ENCODE results near the gene VPS37C. TPM values are rescaled to one million over a fixed set of nuclear protein-coding genes. Genes with fewer than 3 reads are reported as not detected.
"Not testable (repeated sequence)": the region's sequence is repeated elsewhere in the genome, so short reads cannot be mapped to it uniquely, and the experiment has no call there.

Gene VPS37C
- 28.1 and 30.8 TPM in 2 replicates for total RNA-seq
- long read RNA-seq, partial matches to known transcripts: 0 of 3 reads
- long read RNA-seq, other reads (novel, unspliced or antisense): 3 of 3 reads

- Mint-ChIP-seq H3K4me3 (ENCODE audit: low read depth) (peak within 1 kb of the TSS; percentile 85), H3K9me3 (ENCODE audit: low read depth) (no peaks in the 10 kb centered on the region), H3K27ac (peak within 1 kb of the TSS; percentile 95), H3K4me1 (ENCODE audit: low read depth) (peaks cover 42% of the 10 kb centered on the region), H3K36me3 (ENCODE audit: insufficient read depth) (peaks cover 4% of the 10 kb centered on the region), H3K27me3 (no peaks in the 10 kb centered on the region)
- TF ChIP-seq CTCF (IDR thresholded peaks at IDR 0.05; ENCODE audit: unreplicated experiment): peak; percentile 30
- peak; percentile 93 for DNase-seq (ENCODE audit: low spot score, unreplicated experiment)
Observed at GRCh38 chr11:61161190-61162091, at the start of gene VPS37C. VPS37C (minus strand) TSS chr11:61161426; CDS start chr11:61138829, 22,597 bp downstream.

GRCh38 chr11:61210629-61211028 lies 49.4 kb upstream of the VPS37C start:
- not testable (repeated sequence) for H3K4me3 Mint-ChIP-seq (ENCODE audit: low read depth); H3K27ac Mint-ChIP-seq; H3K36me3 Mint-ChIP-seq (ENCODE audit: insufficient read depth); DNase-seq (ENCODE audit: low spot score, unreplicated experiment); H3K4me1 Mint-ChIP-seq (ENCODE audit: low read depth); H3K27me3 Mint-ChIP-seq; H3K9me3 Mint-ChIP-seq (ENCODE audit: low read depth)

GRCh38 chr11:61207636-61208310 lies 46.5 kb upstream of the VPS37C start:
- not testable (repeated sequence) for DNase-seq (ENCODE audit: low spot score, unreplicated experiment); H3K9me3 Mint-ChIP-seq (ENCODE audit: low read depth); H3K4me1 Mint-ChIP-seq (ENCODE audit: low read depth); H3K36me3 Mint-ChIP-seq (ENCODE audit: insufficient read depth); H3K27ac Mint-ChIP-seq; H3K4me3 Mint-ChIP-seq (ENCODE audit: low read depth)
- H3K27me3 Mint-ChIP-seq: peaks cover 19% of the 10 kb centered on the region

GRCh38 chr11:61204502-61205059 lies 43.4 kb upstream of the VPS37C start:
- not testable (repeated sequence) for DNase-seq (ENCODE audit: low spot score, unreplicated experiment); H3K9me3 Mint-ChIP-seq (ENCODE audit: low read depth); H3K4me1 Mint-ChIP-seq (ENCODE audit: low read depth); H3K36me3 Mint-ChIP-seq (ENCODE audit: insufficient read depth); H3K4me3 Mint-ChIP-seq (ENCODE audit: low read depth); H3K27ac Mint-ChIP-seq
- peaks cover 22% of the 10 kb centered on the region for H3K27me3 Mint-ChIP-seq

GRCh38 chr11:61203873-61204272 lies 42.6 kb upstream of the VPS37C start:
- not testable (repeated sequence) for H3K9me3 Mint-ChIP-seq (ENCODE audit: low read depth); H3K4me3 Mint-ChIP-seq (ENCODE audit: low read depth); DNase-seq (ENCODE audit: low spot score, unreplicated experiment); H3K4me1 Mint-ChIP-seq (ENCODE audit: low read depth); H3K27ac Mint-ChIP-seq; H3K36me3 Mint-ChIP-seq (ENCODE audit: insufficient read depth)
- peaks cover 22% of the 10 kb centered on the region for H3K27me3 Mint-ChIP-seq

- peaks cover 22% of the 10 kb centered on the region for H3K27me3 Mint-ChIP-seq
- H3K9me3 Mint-ChIP-seq (ENCODE audit: low read depth); H3K4me1 Mint-ChIP-seq (ENCODE audit: low read depth); H3K36me3 Mint-ChIP-seq (ENCODE audit: insufficient read depth); DNase-seq (ENCODE audit: low spot score, unreplicated experiment); H3K27ac Mint-ChIP-seq; H3K4me3 Mint-ChIP-seq (ENCODE audit: low read depth): not testable (repeated sequence)
Observed at GRCh38 chr11:61202950-61203746, 41.9 kb upstream of the VPS37C start, which contains the start of gene PGA3. PGA3 (plus strand) TSS chr11:61203515; CDS start chr11:61203565, 50 bp downstream.

- peaks cover 22% of the 10 kb centered on the region for H3K27me3 Mint-ChIP-seq
- no peak for TF ChIP-seq CTCF (IDR thresholded peaks at IDR 0.05; ENCODE audit: unreplicated experiment)
- no peak for DNase-seq (ENCODE audit: low spot score, unreplicated experiment)
- no peak overlapping the region for H3K27ac Mint-ChIP-seq
- peaks cover 4% of the 10 kb centered on the region for H3K4me1 Mint-ChIP-seq (ENCODE audit: low read depth)
- peaks cover 4% of the 10 kb centered on the region for H3K9me3 Mint-ChIP-seq (ENCODE audit: low read depth)
- no peaks in the 10 kb centered on the region for H3K36me3 Mint-ChIP-seq (ENCODE audit: insufficient read depth)
- H3K4me3 Mint-ChIP-seq (ENCODE audit: low read depth): no peak overlapping the region
Observed at GRCh38 chr11:61201476-61201875, 40.2 kb upstream of the VPS37C start.

Data from progenitor cell of endocrine pancreas (in vitro differentiated cells).